HG03159 (cell line): ENCODE results near the gene PIP4K2B.

Source experiments
- ATAC-seq: cut with Tn5 transposase; IDR thresholded peaks from one replicate; pipeline ENCODE4 v1.9.1; 2021; ENCODE audit warnings: mild to moderate bottlenecking, moderate library complexity; ENCODE audit not compliant: unreplicated experiment

The PIP4K2B gene

DNA sequence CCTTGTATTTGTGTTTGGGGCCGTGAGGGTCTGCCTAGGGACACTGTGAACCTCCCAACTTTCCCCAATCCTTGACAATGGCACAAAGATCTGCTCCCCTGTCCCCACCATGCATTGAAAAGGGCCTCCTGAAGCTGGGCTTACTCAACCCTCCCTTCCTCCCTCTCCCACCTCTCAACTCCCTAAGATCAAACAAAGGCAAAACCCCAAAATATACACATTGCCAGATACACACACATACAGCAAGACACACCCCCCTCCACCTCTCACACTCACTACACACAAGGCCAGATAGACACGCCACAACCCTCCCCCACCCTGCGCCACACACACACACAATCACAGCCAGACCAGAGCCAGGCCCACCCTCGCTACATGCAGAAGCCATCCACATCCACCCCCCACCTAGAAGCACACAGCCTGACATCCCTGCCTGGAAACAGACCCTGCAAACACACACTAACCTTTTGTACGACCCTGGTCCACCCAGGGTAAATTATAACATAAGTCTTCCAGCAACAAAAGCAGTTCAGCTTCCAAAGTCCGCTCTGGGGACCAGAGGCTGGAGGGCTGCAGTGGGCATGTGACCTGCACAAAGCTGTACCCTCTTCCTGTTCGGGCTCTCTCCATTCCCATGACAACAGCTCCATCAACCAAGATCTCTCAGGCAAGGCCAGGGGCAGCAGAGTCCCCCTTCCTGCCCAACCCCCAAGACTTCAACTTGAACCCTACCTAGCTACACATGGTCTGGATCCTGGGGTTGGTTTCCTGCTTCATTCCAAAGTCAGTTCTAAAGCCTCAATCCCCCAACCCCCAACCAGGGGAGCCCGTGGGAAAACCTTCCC, 53.1 kb downstream of the PIP4K2B start:
- no peak for ATAC-seq

DNA sequence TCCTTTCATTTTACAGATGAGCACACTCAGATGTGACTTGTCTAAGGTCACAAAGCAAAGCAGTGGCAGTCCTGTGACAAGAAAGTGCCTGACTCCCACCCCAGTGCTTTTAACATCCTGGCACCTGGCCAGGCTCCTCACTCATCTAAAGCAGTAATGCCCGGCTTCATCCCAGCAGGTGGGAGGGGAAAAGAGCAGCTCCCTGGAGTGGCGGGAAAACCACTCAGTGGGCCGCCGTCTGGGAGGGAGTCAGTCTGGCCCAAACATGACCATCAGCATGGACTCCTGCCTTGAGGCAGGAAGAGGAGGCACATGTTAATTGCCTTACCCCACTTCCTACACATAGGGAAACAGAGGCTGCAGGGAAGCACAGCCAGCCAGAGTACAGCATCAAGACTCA, 53.8 kb downstream of the PIP4K2B start:
- ATAC-seq = no peak

DNA sequence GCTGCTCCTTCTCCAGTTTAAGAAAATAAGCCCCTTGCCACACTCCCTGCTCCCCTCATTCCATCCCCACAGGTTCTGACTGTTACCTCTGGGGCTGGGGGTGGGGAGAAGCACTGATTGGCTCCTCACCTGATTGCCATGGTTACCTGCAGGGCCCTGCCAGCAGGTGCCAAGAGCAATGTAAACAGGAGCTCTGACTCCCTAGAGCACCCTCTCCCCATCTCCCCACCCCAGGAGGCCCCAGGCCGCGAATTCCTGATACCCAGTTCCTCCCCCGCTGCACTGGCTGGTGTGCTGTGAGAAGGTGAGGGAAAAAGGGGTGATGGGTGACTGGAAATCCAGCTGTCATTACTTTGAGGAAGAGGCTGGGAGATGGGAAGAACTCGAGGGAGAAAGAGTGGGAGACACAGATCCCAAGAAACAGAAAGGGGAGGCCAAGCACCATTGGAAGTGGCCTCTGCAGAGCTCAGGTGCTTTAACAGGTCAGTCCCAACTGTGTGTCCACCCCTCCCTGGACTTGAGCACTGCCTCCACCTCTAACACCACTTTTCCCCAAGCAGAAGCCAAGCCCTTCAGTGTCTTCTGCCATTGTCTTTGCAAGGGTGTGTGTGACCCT, 55.7 kb downstream of the PIP4K2B start:
- ATAC-seq = no peak

DNA sequence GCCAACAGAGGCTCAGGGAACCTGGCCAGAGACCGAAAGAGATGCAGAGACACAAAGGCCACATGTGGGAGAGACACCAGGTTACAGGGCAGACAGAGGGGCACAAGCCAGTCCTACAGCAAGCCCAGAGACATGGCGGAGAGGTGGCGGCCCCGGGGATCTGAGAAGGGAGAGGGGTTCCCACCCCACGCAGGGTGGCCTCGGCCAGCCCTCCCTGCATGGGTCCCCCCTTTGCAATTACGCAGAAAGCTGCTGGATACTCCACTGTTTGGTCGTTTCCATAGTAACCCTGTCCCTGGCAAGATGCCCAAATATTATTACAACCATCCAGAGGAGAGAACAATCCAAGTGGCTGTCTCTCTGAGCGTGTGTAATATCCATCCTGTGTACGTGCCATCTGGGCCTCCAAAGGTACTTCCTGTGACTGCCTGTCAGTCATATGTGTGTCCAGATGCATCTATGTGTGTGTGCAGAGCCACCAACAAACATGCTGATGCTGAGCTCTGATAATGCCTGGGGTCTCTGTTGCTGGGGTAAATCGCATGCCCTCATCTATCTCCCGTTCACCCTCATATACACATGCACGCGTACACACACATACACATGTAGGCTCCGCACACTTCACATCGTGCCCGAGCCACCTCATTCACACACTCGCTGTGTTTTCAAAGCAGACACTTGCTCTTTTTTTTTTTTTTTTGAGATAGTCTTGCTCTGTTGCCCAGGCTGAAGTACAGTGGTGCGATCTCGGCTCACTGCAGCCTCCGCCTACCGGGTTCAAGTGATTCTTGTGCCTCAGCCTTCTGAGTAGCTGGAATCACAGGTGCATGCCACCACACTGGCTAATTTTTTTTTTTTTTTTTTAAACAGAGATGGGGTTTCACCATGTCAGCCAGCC, 56.7 kb downstream of the PIP4K2B start:
- ATAC-seq = no peak

DNA sequence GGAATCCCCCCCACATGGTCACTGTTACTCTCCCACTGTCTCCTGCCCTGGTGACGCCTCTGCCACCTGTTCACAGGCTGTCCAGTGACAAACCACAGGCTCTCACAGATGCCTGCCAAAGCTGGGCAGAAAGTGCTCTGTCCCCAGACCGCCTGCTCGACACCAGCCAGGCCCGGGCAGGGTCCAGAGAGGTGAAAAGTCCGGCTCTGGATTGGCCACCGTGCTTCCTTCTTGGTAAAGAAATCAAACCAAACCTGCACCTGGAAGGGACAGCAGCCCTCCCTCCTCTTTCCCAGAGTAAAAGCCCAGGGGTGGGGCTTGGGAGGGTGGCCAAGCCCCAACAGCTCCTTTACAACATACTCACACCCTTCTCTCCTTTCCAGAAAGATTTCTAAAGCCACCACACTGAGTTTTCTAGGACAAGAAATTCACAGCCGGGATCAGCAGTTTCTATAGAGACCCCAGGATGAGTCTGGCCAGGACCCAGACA, 57.4 kb downstream of the PIP4K2B start:
- ATAC-seq = no peak

DNA sequence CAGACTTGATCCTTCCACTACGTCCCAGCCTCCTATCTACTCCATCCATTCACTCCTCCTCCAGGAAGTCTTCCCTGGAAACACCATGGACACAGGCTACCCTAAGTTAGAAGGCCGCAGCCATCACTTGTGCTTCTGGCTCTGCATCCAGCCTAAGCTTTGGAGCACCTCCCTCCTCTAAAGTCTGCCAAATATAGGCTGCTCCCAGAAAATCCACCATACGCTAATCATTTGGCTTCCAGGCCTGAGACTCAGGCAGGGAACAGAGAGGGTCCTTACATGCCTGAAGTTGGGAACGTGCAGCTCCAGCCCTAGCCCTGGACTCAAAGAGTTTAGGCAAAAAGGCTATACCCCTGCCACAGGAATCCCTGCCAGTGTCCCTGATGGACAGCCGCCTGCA, 57.9 kb downstream of the PIP4K2B start:
- ATAC-seq = no peak

DNA sequence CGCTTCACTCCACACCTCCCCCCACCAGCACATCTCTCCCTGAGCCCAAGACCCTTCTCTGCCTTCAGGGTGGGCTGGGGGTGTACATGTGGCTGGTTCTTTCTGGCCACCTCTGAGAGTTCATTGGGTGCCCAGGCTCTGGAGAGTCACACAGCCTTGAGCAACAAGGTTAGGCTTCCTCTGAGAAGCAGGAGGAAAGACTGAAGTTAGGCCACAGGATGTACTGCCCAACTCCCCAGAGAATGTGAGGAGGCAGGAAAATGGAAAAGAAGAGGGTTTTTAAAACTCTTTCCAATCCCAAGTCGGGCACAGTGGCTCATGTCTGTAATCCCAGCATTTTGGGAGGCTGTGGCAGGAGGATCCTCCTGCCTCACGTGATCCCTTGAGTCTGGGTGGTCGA, 58.5 kb downstream of the PIP4K2B start:
- no peak for ATAC-seq

DNA sequence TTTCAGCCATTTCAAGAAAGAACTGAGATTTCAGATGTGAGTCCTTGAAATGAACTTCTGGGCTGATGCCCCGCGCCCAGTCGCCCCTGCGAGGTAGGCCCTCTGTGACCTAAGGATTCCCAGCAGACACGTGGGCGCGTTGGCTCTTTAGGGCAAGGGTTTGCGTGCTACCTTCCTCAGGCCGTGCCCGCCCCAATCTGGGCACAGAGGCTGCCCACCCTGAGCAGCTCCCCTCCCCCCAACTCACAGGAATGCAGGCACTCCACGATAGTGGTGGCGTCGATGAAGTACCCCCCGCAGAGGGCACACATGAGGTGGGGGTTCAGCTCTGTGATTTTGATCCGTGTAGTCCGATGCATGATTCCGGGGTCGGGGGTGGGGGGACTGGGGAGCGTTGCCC, 59.3 kb downstream of the PIP4K2B start:
- ATAC-seq = no peak

DNA sequence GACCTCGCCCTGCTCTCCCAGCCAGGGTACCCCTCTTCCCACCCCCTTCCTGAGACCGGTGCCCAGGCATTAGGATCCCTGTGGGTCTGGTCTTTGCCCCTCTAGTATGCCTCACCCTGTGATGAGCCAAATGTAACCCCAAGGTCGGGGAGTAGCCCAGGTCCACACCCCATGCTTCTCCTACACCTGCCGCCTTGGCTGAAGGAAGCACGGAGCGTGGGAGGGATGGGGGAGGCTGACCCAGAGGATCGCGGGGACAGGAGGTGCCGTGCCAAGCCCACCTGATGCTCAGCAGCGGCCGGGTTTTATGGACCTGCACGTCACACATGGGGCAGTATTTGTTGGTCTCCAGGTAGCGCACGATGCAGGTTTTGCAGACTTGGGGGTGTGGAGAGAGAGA, 60.1 kb downstream of the PIP4K2B start:
- no peak for ATAC-seq

DNA sequence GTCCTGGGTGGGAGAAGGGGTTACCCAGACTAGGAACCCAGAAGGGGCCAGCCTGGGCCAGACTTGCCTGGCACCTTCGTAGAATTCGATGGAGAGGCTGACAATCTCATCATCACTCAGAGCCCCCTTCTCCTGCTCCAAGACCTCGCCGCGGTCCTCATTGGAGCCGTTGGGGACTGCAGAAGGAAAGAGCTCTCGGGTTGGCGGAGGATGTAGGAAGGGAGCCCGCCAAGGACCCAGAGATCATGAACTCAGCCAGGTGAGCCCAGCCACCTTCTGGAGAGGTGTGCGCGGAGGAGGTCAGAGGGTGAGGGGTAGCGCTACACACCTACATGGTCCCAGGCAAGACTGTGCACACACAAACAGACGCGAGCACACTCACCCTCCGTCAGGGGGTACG, 60.7 kb downstream of the PIP4K2B start:
- ATAC-seq = no peak

DNA sequence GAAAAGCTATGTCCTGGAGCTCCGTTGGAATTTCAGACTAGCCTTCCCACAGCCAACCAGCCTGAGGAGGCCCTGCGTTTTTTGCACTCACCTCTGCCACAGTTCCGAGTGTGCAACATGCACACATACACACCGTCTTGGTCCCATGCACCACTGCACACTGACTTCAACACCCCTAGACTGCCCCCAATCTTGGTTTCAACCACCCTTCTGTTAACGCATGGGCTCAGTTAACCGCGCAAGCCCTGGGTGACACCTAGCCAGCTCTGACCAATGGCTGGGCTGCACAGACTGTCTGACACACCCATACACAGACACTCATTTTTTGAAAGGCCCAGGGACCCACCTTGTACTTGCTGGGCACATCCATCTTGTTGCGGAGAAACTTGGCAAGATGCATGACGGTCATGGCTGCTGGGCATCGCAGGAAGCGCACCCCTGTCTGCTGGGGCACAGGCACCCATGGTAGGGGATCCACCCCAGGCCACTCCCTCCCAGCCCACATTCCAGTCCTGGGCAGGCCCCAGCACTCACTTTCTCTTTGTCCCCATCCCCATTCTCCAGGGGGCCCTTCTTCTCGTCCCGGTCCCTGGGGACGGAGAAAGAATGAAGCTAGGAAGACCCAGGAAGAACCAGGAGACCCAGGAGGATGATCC, 61.2 kb downstream of the PIP4K2B start:
- ATAC-seq = no peak

DNA sequence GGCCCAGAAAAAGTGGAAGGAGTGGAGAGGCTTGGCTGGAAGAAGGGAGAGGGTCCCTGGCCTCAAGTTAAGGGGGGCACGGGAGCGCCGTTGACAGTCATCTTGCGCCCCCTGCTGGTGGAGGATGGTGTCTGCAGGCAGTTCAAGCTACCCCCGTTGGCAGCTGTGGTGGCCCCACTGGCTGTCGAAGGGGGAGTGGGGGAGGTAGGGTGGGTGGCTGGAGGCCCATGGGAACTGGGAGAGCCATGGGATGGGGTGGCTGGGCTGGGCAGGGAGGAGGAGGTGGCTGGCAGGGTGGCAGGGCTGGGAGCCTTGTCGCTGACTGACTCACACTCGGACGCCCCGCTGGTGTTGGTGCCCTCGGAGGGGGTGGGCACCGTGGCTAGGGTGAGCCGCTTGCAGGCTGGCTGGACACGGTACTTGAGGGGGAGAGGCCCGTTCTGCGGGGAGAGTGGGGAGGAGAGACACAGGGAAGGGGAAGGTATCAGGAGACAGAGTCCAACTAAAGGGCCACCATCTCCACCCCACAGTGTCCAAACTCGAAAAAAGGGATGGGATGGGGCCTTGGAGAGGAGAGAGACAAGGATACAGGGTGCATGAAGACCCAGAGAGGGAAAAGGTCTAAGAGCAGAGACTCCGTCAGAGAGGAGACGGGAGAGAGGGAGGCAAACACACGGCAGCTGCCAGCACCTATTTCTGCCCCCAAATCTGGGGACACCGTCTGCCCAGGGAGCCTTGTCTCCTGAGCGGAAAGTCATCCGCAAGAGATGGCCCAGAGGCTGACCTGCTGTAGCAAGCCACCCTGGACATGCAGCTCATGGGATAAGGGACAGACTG, 64.0 kb downstream of the PIP4K2B start:
- ATAC-seq = no peak

DNA sequence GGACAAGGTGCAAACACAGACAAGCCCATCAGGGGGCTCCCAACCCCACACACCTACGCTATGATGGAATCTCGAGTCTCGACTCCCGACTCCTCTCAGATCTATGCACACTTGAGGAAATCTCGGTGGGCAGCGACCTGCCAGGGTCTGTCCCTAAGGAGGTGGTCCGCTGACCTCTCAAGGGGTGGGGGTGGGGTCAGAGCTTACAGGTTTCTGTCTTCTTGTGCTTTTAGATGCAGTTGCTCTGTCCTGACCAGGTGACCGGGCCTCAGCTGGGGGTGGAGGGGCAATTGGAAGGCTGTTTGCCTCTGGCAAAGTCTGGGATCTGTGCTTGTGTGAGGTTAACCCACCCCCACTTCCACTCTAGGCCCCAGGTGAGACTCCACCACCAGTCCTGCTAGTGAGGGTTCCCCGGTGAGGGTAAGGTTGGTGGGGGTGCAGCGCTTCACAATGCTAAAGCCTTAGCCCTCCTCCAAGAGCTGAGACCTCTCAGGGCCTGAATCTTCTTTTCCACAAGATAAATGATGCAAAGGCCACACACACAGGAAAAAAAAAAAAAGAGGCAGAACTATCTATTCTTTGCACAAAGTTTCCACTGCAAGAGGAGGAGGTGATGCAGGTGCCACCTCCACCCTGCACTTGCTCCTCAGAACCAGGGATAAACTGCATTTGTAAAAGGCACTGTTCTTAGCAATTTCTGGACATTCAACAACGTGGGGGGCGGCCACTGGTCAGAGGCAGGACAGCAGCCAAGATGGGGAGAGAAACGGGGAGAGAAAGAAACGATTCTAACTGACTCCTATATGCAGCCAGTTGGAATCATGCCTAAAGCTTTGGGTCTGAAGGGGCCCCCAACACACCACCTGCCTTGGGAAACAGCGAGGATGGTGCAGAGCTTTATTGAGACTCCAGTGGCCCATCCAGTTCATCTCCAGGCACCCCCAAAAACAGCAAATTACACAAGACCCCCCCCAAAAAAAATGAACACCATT, 65.1 kb downstream of the PIP4K2B start:
- no peak for ATAC-seq

DNA sequence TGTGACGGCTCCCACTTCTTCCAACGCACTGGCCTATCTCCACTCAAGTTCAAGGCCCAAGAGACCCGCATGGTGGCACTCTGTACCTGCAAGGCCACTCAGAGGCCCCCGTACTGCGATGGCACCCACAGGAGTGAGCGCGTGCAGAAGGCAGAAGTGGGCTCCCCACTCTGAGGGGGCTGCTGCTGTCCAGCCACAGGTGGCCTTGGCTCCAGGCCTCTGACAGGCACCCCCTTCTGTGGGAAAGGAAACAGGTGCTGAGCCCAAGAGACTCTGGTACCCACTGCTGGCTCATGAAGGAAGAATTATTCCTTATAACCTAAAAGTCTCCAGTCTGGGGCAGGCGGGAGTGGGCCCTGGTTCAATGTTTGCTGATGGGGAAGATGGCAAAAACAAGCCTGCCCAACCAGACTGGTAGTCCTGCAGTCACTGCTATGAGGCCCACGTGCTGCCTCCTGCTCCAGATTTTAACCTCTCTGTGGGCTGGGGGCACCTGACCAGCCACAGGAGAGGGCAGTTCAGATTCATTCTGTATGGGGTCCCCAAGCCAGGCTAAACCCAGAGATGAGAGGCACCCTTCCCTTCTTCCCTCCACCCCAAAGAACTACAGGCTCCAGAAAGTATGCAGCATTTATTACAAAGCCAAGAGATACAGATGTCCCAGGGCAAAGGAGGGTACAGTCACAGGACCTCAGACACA, 65.9 kb downstream of the PIP4K2B start:
- ATAC-seq = no peak

DNA sequence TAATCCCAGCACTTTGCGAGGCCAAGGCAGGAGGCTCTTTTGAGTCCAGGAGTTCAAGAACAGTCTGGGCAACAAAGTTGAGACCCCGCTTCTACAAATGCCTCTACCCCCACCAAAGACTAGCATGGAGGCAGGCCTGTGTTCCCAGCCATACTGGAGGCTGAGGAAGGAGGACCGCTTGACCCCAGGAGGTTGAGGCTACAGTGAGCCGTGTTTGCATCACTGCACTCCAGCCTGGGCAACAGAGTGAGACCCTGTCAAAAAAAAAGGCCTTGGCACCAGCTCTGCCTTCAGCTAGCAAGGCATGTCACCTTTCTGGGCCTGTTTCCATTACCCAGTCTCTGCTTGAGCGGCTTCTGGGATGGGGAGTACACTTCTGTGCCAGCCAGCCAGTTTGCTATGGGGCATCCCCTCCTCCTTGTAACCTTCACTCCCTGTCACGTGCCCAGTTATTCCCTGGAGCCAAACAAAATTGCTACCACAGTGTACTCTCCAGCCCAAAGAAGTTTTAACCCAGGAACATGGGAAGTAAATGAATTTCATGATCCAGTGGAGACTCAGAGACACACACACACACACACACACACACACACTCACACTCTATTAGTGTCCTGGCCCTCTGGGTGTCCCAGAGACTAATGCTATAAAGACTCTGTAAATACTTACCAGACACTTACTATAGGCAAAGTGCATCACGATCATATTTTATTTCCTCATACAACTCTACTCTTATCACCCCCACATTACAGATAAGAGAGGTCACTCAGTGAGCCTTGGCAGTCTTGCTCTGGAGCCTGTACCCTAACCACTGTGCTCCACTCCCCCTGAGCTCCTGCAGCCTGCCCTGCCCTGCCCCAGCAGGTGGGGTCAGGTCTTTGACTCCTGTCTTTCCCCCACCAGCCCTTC, 66.7 kb downstream of the PIP4K2B start:
- ATAC-seq = no peak

DNA sequence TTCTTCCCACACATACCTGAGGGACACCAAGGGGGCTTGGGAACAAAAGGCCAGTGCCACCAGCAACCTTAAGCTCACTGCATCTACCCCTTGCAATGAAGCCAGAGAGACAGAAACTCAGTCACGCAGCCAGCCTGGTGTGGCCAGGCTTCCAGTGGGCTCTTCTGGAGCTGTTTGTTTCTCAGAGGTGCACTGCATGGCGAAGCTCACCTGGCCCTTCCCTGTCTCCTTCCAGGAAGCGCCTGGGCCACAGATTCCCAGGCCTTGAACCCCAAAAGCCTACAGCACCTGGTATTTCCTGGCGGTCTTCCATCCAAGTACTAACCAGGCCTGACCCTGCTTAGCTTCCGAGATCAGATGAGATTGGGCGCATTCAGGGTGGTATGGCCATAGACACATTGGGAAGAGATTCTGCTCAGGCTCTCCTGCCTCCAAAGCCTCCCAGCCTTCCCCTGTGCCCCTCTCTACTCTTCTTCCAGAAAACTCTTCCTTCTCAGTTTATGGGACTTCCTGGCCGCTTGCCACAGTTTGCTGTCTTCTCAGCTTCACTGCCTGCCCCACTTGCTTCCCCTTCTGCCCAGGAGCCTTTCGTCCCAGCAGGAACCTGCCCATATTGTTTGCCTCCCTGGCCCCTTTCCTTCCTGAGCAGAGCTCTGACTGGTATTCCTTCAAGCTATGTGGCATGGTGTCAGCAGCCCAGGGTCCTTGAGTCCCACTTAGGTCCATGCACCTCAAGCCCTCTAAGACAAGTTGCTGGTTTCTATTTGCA, 67.6 kb downstream of the PIP4K2B start:
- ATAC-seq = no peak
